GM19238 (cell line): Measurements from ENCODE around the gene TMEM126A.

Experiments used
- DNase-seq: peaks from one replicate; pipeline ENCODE4 v3.0.0; 2011; ENCODE audit warnings: low spot score; ENCODE audit not compliant: insufficient read length

TMEM126A gene

GRCh38 chr11:85695546-85695945 lies 47.8 kb downstream of the TMEM126A start:
- no peak for DNase-seq

GRCh38 chr11:85697747-85698146 lies 50.0 kb downstream of the TMEM126A start:
- no peak for DNase-seq

- no peak for DNase-seq
Measured at GRCh38 chr11:85698195-85698594, 50.4 kb downstream of the TMEM126A start.

GRCh38 chr11:85699957-85700741 lies 52.4 kb downstream of the TMEM126A start:
- DNase-seq: no peak

GRCh38 chr11:85704967-85705366 lies 57.2 kb downstream of the TMEM126A start:
- DNase-seq: no peak

- DNase-seq: no peak
Measured at GRCh38 chr11:85705800-85706199, 58.0 kb downstream of the TMEM126A start.
